HG03558 (cell line): ENCODE results near the gene MEGF8.

Experiments
- ATAC-seq: cut with Tn5 transposase; IDR thresholded peaks from one replicate; pipeline ENCODE4 v1.9.1; 2021; ENCODE audit warnings: moderate number of reproducible peaks; ENCODE audit not compliant: unreplicated experiment; ENCODE audit errors: extremely low read depth

Gene MEGF8

GRCh38 chr19:42285988-42286348, 39.5 kb upstream of the MEGF8 start:
- no peak for ATAC-seq

- ATAC-seq: no peak
Observed at GRCh38 chr19:42286349-42287016, 39.0 kb upstream of the MEGF8 start.

DNA sequence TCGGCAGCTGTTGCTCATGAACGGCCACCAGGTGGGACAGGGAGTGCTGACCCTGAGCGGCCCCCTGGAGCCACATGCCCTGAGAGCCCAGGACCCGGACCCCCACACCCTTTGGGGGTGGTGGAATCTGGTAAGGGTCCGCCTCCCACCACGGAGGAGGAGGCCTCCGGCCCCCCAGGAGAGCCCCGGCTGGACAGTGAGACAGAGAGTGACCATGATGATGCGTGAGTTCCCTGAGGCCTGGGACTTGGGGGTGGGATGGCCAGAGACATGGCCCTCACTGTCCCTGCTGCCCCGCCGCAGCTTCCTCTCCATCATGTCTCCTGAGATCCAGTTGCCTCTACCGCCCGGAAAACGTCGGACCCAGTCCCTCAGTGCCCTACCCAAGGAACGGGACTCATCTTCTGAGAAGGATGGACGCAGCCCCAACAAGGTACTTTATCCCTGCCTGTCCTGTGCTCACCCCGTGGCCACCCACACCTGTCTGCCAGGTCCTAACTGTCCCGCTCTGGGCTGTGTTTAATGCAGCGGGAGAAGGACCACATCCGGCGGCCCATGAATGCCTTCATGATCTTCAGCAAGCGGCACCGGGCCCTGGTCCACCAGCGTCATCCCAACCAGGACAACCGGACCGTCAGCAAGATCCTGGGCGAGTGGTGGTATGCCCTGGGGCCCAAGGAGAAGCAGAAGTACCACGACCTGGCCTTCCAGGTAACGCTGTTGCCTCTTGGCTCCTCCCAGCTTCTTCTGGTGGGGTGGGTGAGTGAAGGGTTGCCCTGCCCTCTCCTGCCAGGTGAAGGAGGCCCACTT, 38.2 kb upstream of the MEGF8 start:
- ATAC-seq: no peak

- no peak for ATAC-seq
Observed at GRCh38 chr19:42287827-42288107, 37.7 kb upstream of the MEGF8 start.

DNA sequence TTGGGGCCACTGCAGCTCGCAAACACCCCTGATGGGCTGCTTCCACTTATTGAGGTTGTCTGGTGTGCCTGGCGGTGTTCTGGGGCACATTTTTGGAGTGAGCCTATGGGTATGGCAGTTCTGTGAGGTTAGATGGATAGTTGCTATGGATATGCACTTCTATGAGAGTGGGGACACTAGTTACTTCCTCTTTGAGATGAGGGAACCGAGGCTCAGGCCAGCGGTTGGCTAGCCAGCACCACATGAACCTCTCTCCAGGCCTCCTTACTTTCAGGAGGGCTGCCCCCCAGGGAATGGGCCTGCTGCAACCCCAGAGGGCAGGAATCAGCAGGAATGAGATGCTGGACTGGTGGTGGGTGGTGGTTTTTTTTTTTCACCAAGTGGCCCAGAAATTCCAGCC, 37.0 kb upstream of the MEGF8 start:
- ATAC-seq: no peak

GRCh38 chr19:42288881-42289555, 36.4 kb upstream of the MEGF8 start:
- ATAC-seq: no peak

DNA sequence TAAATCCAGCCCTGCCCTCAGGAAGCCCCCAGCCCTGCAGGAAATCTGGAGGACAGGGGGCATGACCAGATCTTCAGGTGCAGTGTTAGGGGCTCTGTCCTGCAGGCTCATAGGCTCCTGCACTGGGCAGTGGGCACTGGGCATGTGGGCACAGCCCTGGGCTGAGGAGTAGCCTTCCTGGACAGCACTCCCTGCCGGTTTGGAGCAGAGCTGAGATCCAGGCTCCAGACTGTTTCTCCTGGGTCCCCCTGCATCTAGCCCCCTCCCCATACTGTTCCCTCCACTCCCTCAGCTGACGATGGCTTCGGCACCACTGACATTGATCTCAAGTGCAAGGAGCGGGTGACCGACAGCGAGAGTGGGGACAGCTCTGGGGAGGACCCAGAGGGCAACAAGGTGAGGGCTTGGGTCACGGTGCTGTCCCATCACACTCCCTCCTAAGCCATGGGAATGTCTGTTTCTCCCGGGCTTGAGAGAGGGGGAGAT, 35.8 kb upstream of the MEGF8 start:
- ATAC-seq: no peak

DNA sequence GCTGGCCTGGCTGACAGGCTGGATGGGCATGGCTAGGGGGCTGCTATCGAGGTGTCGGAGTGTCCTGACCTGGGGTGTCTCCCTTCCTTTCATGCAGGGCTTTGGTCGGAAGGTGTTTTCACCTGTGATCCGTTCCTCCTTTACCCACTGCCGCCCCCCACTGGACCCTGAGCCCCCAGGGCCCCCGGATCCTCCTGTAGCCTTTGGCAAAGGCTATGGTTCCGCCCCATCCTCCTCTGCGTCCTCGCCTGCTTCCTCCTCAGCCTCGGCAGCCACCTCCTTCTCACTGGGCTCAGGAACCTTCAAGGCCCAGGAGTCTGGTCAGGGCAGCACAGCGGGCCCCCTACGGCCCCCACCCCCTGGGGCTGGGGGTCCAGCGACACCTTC, 35.3 kb upstream of the MEGF8 start:
- no peak for ATAC-seq

GRCh38 chr19:42290523-42291434, 34.7 kb upstream of the MEGF8 start:
- ATAC-seq: no peak

GRCh38 chr19:42291435-42291810, 34.0 kb upstream of the MEGF8 start:
- no peak for ATAC-seq

- ATAC-seq: no peak
Observed at GRCh38 chr19:42292042-42292960, 33.1 kb upstream of the MEGF8 start.

DNA sequence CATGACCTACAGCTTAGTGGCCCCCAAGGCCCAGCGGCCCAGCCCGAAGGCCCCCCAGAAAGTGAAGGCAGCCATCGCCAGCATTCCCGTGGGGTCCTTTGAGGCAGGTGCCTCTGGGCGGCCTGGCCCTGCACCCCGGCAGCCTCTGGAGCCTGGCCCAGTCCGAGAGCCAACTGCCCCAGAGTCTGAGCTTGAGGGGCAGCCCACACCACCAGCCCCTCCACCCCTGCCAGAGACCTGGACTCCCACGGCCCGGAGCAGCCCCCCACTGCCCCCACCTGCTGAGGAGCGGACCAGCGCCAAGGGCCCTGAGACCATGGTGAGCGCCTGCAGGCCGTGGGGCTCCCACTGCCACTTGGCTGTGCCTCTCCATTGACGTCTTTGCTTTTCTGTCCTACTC, 32.5 kb upstream of the MEGF8 start:
- no peak for ATAC-seq

DNA sequence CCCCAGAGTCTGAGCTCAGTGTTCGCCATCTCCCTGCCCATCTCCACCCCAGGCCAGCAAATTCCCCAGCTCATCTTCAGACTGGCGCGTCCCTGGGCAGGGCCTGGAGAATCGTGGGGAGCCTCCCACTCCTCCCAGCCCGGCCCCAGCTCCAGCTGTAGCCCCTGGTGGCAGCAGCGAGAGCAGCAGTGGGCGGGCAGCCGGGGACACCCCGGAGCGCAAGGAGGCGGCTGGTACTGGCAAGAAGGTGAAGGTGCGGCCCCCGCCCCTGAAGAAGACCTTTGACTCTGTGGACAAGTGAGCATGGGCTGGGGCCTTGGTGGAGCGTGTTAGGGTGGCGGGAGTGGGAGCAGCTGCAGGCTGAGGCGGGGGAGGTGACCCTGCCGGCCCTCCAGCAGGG, 31.9 kb upstream of the MEGF8 start:
- ATAC-seq: no peak

- ATAC-seq: no peak
Observed at GRCh38 chr19:42293948-42294347, 31.5 kb upstream of the MEGF8 start.

GRCh38 chr19:42294471-42295137, 30.8 kb upstream of the MEGF8 start:
- no peak for ATAC-seq

DNA sequence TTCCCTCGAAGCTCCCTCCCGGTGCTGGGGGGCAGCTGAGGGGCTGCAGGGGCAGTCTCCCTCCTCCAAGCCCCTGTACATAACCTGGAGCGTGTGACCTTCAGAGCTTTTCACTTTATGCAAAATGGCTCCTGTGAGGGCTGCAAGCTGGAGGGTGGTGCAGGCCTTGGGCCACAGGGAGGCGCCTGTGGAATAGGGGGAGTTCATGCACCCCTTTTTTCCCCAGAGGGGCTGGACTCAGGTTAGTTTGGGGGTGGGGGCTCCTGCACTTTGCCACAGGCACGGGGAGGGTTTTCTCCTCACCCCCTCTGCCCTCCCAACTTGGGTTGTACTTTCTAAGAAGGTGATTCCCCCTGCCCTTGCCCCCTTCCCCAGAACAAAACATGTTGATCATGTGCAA, 30.1 kb upstream of the MEGF8 start:
- no peak for ATAC-seq

DNA sequence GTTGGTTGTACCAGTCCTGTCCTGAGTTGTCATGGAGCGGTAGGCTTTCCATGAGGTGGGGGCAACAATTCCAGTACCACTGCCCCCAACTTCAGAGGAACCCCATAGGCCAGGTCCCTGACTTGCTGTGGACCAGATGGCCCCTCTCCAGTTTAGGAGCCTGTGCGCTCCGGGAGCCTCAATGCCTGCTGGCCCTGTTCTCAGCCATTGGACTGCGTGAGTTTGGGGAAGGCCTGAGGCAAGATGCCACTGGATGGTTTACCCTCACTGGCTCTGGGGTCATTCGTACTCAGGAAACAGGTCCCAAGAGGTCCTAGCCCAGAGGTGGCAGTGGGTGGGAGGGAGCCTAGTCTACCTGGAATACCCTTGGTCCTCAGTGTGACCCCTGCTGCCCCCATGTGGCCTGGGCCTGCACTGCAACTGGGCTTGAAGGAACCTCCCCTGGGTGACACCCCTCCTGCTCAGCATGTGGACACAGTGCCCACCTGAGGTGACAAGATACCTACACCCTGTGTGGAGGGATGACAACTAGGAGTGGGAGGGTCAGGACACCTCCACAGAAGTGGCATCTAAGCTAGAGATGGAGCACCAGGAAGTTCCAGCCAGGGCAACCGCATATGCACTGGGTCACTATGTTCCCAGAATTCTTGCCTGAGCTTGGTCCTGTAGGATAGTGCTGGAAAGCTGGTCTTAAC, 29.5 kb upstream of the MEGF8 start:
- no peak for ATAC-seq

- ATAC-seq: no peak
Observed at GRCh38 chr19:42297039-42297438, 28.4 kb upstream of the MEGF8 start.
